ENCODE measurements around the gene DOP1A. TPM values are rescaled to one million over a fixed set of nuclear protein-coding genes. Genes with fewer than 3 reads are reported as not detected.
A peak's percentile ranks its signal among the peaks of the same experiment; 100 is the strongest.

The DOP1A gene
- total and polyA plus RNA-seq, 4 donors: 3.5 to 32.0 (median 9.6) TPM

GRCh38 chr6:83192456-83192855 lies 125.0 kb downstream of the DOP1A start (continued):
- TF ChIP-seq FOXA2 (IDR thresholded peaks at IDR 0.05): no peak
- no peak for TF ChIP-seq REST (IDR thresholded peaks at IDR 0.05)
- TF ChIP-seq RXRA (IDR thresholded peaks at IDR 0.05): no peak
- TF ChIP-seq TAF1 (conservative IDR thresholded peaks at IDR 0.05): no peak
- TF ChIP-seq HNF4G (IDR thresholded peaks at IDR 0.05): no peak
- TF ChIP-seq YY1 (IDR thresholded peaks at IDR 0.05): no peak
- no peak for TF ChIP-seq RAD21 (IDR thresholded peaks at IDR 0.05)

DNA sequence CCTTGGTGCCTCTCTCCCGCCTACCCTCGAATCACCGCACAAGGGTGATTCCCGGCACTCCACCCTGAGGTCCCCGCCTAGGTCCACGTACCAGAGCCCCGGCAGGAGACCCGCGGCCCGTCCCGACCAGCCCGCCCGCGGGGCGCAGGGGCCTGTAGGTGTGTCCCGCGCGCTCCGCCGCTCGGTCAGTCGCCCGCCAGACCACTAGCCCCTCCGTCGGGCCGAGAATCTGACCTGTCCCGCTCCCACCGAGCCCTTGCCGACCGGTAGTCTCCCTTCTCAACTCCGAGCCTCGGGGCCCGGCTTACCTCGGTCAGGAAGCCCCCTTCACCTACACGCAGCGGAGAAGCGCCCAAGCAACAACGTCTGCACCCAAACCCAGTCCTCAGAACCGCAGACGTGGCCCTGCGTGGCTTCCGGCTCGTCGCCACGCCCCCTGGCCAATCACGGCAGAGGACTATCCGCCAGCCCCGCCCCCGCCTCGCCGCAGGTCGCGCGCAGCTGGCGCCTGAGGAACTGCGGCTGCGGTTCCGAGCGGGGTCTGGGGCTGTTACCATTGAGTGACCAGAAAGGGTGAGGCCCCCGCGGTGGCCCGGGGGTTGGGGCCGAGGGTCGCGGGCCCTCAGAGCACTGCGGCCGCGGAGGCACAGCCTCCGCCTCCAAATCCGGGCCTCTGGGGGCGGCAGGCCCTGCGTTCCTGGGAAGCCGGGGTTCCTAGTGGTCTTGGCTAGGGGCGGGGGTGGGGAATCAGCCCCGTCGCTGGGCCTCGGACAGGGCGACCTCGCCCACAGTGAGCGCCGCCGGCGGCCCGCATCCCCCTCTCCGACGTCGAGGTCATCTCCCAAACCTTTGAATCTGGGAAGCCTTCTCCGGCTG lies 125.6 kb downstream of the DOP1A start, which contains the start of the genes PGM3 and RWDD2A:
PGM3 (minus strand) TSS at position 395 of the 876 bp plus-strand sequence. CDS start 2,253 bp downstream, outside the sequence.
RWDD2A (plus strand) TSS at position 487 of the 876 bp plus-strand sequence. CDS start 1,095 bp downstream, outside the sequence.
- under 1% methylated on average over 88 of the region's 88 CpGs for WGBS
- peak; percentile 88 for DNase-seq (ENCODE audit: low spot score)
- Histone ChIP-seq H3K9ac (ENCODE audit: low read depth in 1 of 2, low read length in 2 of 2) (peak within 1 kb of the TSS; percentile 82 to 94), H3K9me3 (ENCODE audit: control insufficient read depth in 4 of 4, low read length in 3 of 4) (no peaks in the 10 kb centered on the region), H3K4me3 (ENCODE audit: low read depth in 1 of 3, low read length in 3 of 3) (peak within 1 kb of the TSS; percentile 93 to 99 (median 98)), H3K27me3 (ENCODE audit: control insufficient read depth in 4 of 4, insufficient read depth in 4 of 4, low read length in 3 of 4) (no peaks in the 10 kb centered on the region), H3K4me1 (ENCODE audit: control insufficient read depth in 4 of 4, insufficient read depth in 4 of 4, low read length in 3 of 4) (peaks cover 15 to 26% (median 19%) of the 10 kb centered on the region in 4 donors), H3K27ac (ENCODE audit: low read depth in 1 of 2, low read length in 2 of 2) (peak within 1 kb of the TSS; percentile 81 to 95), H3K36me3 (ENCODE audit: control insufficient read depth in 4 of 4, insufficient read depth in 3 of 4, low read depth in 1 of 4, low read length in 3 of 4) (peaks cover 5 to 27% (median 17%) of the 10 kb centered on the region in 4 donors)
- TF ChIP-seq, protein P1, sequence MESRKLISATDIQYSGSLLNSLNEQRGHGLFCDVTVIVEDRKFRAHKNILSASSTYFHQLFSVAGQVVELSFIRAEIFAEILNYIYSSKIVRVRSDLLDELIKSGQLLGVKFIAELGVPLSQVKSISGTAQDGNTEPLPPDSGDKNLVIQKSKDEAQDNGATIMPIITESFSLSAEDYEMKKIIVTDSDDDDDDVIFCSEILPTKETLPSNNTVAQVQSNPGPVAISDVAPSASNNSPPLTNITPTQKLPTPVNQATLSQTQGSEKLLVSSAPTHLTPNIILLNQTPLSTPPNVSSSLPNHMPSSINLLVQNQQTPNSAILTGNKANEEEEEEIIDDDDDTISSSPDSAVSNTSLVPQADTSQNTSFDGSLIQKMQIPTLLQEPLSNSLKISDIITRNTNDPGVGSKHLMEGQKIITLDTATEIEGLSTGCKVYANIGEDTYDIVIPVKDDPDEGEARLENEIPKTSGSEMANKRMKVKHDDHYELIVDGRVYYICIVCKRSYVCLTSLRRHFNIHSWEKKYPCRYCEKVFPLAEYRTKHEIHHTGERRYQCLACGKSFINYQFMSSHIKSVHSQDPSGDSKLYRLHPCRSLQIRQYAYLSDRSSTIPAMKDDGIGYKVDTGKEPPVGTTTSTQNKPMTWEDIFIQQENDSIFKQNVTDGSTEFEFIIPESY (IDR thresholded peaks at IDR 0.05): no peak
- TF ChIP-seq TAF1 (conservative IDR thresholded peaks at IDR 0.05) (no peak), FOXA1 (IDR thresholded peaks at IDR 0.05) (no peak), SP1 (IDR thresholded peaks at IDR 0.05) (peak; percentile 23), CTCF (IDR thresholded peaks at IDR 0.05; ENCODE audit: low read depth, low read length, missing input control) (no peak), HNF4A (conservative IDR thresholded peaks at IDR 0.05) (no peak), EGR1 (IDR thresholded peaks at IDR 0.05; ENCODE audit: low read depth in 2 of 2) (no peak), RAD21 (IDR thresholded peaks at IDR 0.05) (no peak), REST (IDR thresholded peaks at IDR 0.05) (peak; percentile 9), GABPA (IDR thresholded peaks at IDR 0.05 in 1 of 2, conservative IDR thresholded peaks at IDR 0.05 in 1 of 2) (peak in 1 of 2 donors; percentile 65)
